Effector memory CD4-positive, alpha-beta T cell (primary cell): ENCODE data around the gene RIMS3.
"Not testable (repeated sequence)": the region's sequence is repeated elsewhere in the genome, so short reads cannot be mapped to it uniquely, and the experiment has no call there.

Experiments
- DNase-seq, 3 donors: peaks; one replicate each; pipeline ENCODE4 v3.0.0-alpha.2; 2020
- H3K27ac ChIP-seq: 2 replicates; pipeline ENCODE4 v1.7.0; 2013; ENCODE audit warnings: mild to moderate bottlenecking, low read length, moderate library complexity; ENCODE audit not compliant: insufficient read depth, poor library complexity, severe bottlenecking
- H3K27me3 ChIP-seq: replicated peaks from 2 replicates; pipeline ENCODE4 v1.7.0; 2013; ENCODE audit warnings: mild to moderate bottlenecking, low read length; ENCODE audit not compliant: insufficient read depth, control insufficient read depth, poor library complexity, severe bottlenecking
- H3K36me3 ChIP-seq: 2 replicates; pipeline ENCODE4 v1.7.0; 2013; ENCODE audit warnings: mild to moderate bottlenecking, low read length, moderate library complexity; ENCODE audit not compliant: control insufficient read depth, insufficient read depth
- H3K4me1 ChIP-seq: 2 replicates; pipeline ENCODE4 v1.7.0; 2013; ENCODE audit warnings: low read length, mild to moderate bottlenecking; ENCODE audit not compliant: control insufficient read depth, insufficient read depth, poor library complexity, severe bottlenecking
- H3K4me3 ChIP-seq: 2 replicates; pipeline ENCODE4 v1.7.0; 2013; ENCODE audit warnings: low read length, low read depth, mild to moderate bottlenecking; ENCODE audit not compliant: insufficient read depth, poor library complexity, severe bottlenecking
- H3K9me3 ChIP-seq: 2 replicates; pipeline ENCODE4 v1.7.0; 2013; ENCODE audit warnings: mild to moderate bottlenecking, low read length, moderate library complexity; ENCODE audit not compliant: control insufficient read depth

Gene RIMS3

DNA sequence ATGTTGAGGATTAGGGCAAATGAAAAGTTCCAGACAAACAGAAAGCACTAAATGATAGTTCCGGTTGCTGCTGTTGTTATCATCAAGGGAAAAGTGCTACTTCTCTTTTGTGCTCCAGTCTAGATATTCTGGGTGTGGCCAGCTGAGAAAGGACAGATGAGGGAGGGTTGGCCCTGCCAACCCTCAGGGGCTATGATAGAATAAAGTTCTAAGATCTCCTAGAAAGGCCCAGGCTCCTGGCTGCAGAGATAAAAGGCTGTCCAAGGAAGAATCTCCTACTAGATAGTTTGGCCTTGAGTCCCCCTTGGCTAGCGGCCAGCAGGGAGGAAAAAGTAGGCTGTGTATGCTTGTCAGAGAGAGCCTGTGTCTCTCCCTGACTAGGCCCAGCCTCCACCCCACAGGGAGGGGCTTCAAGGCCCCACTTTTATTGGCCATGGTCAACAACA is 31.5 kb downstream of the RIMS3 start:
- DNase-seq = no peak
- no peak overlapping the region for H3K27ac ChIP-seq
- no peak overlapping the region for H3K4me3 ChIP-seq
- no peaks in the 10 kb centered on the region for H3K36me3 ChIP-seq
- peaks cover 4% of the 10 kb centered on the region for H3K4me1 ChIP-seq
- no peaks in the 10 kb centered on the region for H3K27me3 ChIP-seq
- no peaks in the 10 kb centered on the region for H3K9me3 ChIP-seq

DNA sequence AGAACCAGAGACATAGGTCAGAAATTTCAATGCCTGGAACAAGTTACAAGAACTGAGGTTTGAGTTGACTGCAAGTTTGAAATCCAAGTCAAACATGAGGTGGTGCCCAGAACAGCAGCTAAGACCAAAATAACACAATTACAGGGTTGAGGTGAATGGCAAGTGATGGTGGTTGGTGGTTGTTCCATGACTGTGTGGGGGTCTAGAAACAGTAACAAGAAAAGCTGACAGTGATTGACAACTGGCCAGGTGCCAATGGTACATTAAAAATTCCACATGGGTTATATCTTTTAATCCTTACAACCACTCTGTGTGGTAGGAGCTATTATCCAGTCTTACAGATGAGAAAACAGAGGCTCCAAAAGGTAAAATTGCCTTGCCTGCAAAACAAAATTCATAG is 32.0 kb downstream of the RIMS3 start:
- Histone ChIP-seq H3K27me3 (no peaks in the 10 kb centered on the region), H3K9me3 (no peaks in the 10 kb centered on the region), H3K27ac (no peak overlapping the region), H3K36me3 (no peaks in the 10 kb centered on the region), H3K4me3 (no peak overlapping the region), H3K4me1 (peaks cover 7% of the 10 kb centered on the region)
- DNase-seq = no peak

DNA sequence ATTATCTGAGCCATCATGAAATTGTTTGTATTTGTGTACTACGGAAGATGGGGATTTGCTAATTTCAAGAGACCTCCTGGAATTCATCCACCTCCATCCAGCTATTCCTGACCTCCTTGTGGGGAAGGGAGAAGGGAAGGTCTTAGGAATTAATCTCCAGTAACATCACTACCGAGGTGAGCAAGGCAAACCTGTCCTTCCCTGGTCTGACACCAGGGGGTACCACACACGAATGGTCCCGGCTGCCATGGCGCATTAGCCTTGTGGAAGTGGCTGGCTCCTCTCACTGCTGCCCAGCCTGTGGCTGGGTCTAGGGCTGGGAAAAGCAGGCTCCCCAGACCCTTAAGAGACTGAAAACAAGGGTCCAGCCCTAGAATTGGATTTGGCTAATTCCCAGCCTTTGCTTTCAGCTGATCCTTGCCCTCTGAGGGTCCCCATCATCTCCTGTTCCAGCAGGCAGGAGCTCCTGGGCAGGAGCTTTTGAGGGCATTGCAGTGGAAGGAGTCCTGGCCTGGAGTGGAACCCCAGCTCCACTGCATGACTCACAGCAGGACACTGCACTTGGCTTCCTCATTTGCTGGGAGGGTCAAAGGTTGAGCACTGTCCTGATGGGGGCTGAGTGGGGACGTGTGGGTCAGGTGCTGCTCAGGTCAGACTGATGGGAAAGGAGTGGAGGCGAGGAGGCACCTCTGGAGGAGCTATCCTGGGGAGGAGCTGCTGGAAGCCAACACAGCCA is 34.8 kb downstream of the RIMS3 start:
- Histone ChIP-seq H3K36me3 (no peaks in the 10 kb centered on the region), H3K27ac (no peak overlapping the region), H3K9me3 (no peaks in the 10 kb centered on the region), H3K4me1 (peaks cover 7% of the 10 kb centered on the region), H3K27me3 (no peaks in the 10 kb centered on the region), H3K4me3 (no peak overlapping the region)
- DNase-seq = peak in 1 of 3 donors; percentile 7

DNA sequence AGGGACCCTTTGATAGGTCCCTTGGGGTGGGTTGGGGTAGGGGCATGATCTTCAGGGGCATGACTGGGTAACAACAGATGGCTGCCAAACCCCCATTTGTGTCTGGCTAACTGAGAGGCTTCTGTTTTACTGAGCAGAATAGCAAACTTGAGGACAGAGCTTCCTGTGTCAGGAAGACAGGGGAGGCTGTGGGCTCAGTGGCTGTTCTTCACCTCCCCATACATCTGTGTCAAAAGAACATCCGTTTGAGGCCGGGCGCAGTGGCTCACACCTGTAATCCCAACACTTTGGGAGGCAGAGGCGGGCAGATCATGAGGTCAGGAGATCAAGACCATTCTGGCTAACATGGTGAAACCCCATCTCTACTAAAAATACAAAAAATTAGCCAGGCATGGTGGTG is 35.9 kb downstream of the RIMS3 start:
- not testable (repeated sequence) for H3K4me3 ChIP-seq
- peak in 2 of 3 donors; percentile 12 to 39 for DNase-seq

DNA sequence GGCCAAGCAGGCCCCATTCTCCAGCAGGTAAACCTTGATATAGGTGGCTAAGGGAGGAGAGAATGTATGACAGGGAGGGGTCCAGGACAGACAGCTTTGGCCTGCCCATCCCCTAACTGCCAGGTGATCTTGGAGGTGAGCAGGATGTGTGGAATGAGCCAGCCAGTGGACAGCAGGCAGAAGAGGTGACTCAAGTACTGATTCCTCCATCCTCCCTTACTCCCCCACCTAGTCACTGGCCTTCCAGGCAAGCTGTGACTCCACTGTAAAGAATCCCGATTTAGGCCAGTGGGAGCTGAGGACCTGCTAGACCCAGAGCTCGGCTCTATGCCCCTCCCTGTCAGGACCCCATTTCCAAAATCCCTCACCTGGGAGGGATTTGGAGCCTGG is 36.6 kb downstream of the RIMS3 start:
- H3K4me3 ChIP-seq = no peak overlapping the region
- DNase-seq = no peak
- no peak overlapping the region for H3K27ac ChIP-seq
- H3K27me3 ChIP-seq = no peaks in the 10 kb centered on the region
- no peaks in the 10 kb centered on the region for H3K9me3 ChIP-seq
- no peaks in the 10 kb centered on the region for H3K36me3 ChIP-seq
- H3K4me1 ChIP-seq = peaks cover 7% of the 10 kb centered on the region

More for the DNA sequence above, 35.9 kb downstream of the RIMS3 start:
- not testable (repeated sequence) for H3K36me3 ChIP-seq, H3K9me3 ChIP-seq, H3K4me1 ChIP-seq, H3K27me3 ChIP-seq, H3K27ac ChIP-seq

DNA sequence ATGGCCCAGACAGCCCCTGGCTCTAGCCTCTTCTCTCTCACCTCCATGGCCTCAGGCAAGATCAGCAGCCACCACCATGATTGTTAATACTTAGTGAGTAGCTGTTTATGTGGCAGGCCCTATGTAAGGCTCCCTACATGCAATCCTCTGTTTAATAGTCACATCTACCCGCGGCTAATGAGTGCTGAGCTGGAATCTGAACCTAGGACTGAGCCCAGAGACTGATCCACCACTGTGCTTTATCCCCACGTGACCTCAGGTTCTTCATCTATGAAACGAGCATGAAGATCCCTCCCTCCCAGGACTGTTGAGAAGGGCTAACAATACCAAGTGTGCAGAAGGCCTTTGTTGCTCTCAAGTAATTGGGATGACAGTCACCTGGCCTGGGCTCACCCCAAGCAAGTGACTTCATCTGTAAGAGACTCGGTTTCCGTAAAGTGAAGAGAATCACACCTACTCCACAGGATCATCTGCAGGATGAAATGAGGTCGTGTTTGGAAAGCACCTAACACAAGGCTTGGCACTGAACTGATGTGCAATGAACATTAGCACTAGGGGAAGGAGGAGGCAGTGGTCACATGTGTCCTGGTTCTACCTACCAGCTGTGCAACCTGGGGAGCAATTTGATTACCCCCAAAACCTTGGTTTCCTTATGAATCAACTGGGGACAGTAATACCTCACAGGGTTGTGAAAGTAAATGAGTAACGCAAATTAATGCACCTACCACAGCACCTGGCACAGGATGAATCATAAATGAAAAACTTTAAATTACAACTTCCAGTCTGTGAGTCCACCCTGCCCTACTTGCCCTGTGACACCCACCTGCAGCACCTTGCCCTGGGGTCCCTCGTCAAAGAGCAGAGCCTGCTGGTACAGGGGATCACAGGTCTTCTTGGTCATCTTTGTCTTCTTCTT is 37.2 kb downstream of the RIMS3 start:
- Histone ChIP-seq H3K4me1 (peaks cover 7% of the 10 kb centered on the region), H3K36me3 (no peaks in the 10 kb centered on the region), H3K4me3 (no peak overlapping the region), H3K9me3 (no peaks in the 10 kb centered on the region), H3K27me3 (no peaks in the 10 kb centered on the region), H3K27ac (no peak overlapping the region)
- peak in 1 of 3 donors; percentile 13 for DNase-seq

DNA sequence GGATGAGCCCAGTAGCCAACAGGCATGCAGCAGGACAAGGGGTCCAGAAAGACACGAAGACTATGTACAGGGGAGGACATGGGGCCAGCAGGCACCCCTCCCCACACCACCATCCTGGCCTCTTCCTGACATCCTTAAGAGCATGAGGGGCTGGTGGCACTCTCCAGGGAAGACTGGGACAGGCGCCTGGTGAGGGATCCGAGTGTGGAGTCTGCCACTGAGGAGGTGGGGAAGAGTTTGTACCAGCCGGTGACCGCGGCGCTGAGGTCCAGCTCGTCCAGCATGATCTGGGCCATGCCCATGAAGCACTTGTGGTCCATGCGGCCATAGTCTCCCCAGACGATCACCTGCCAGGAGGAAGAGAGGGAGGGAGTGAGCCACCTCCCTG is 39.1 kb downstream of the RIMS3 start:
- DNase-seq = no peak
- Histone ChIP-seq H3K27ac (no peak overlapping the region), H3K36me3 (no peaks in the 10 kb centered on the region)

DNA sequence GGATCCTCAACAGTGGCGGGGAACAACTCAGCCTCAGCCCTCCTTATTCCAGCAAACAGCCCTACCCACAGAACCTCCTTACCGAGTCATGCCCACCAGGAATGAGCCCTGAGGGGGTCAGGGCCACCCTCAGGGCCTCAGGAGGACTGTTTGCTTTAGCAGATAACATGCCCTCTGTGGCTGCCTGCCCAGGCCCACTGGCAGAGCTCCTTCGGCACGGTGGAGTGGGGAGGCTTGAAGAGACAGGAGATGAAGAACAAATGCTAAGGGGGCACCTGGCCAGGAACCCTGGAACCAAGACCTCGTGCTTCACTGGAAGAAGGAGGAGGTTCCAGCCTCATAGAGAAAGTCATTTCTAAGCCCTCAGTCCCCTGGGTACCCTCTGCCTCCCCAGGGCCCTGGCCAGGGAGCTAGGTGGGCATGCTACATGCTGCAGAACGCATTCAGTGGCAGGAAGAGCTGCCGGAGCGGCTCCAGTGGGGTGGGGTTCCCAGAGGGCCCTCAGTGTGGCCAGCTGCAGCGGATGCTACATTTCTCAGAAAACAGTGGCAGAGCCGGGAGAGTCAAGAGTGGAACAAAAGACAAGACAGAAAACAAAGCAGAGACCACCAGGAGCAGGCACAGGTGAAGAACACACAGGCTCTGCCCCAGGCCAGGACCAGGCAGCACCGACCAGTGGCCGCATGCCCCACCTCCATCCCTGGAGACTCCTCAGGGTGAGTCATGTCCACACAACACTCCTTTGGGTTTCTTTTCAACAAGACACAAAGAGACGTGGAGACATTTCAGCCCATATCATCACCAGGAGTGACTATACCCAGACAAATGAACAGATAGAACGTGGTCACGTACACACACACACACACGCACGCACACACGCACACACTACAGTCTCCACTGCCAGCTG is 39.8 kb downstream of the RIMS3 start:
- no peaks in the 10 kb centered on the region for H3K27me3 ChIP-seq
- no peak overlapping the region for H3K27ac ChIP-seq
- peaks cover 7% of the 10 kb centered on the region for H3K4me1 ChIP-seq
- no peak for DNase-seq
- H3K36me3 ChIP-seq = no peaks in the 10 kb centered on the region
- H3K9me3 ChIP-seq = no peaks in the 10 kb centered on the region
- H3K4me3 ChIP-seq = no peak overlapping the region

More for the DNA sequence above, 39.1 kb downstream of the RIMS3 start:
- Histone ChIP-seq H3K27me3 (no peaks in the 10 kb centered on the region), H3K4me3 (no peak overlapping the region), H3K9me3 (no peaks in the 10 kb centered on the region), H3K4me1 (peaks cover 7% of the 10 kb centered on the region)

DNA sequence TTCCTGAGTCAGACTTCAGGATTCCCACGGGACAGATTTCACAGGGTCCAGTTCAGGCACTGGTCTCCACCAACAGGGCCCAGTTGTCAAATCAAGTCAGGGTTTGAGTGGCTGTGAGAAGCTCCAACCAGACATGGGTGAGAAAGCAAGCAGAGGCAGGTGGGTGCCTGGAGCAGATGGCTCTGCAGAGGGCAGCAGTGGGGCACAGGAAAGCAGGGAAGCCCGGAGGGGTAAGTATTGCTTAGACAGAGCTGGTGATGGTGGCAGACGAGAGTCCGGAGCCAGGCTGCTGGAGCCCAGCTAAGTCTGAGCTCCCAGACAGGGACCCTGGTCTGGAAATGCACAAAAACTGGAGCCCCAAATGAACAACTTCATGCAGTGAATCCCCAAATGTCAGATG is 40.4 kb downstream of the RIMS3 start:
- H3K9me3 ChIP-seq = no peaks in the 10 kb centered on the region
- H3K27ac ChIP-seq = no peak overlapping the region
- H3K4me3 ChIP-seq = no peak overlapping the region
- H3K4me1 ChIP-seq = peaks cover 7% of the 10 kb centered on the region
- no peaks in the 10 kb centered on the region for H3K36me3 ChIP-seq
- DNase-seq = no peak
- H3K27me3 ChIP-seq = no peaks in the 10 kb centered on the region
